Measurements from ENCODE around the gene RNF10. TPM values are rescaled to one million over a fixed set of nuclear protein-coding genes. Genes with fewer than 3 reads are reported as not detected.

Gene RNF10
- total RNA-seq, 2 donors from 2014 or later: 98.0 to 165 TPM

- ATAC-seq (ENCODE audit: insufficient number of reproducible peaks, low FRiP score, low read depth) (no peak), DNase-seq (ENCODE audit: low spot score) (no peak)
- Histone ChIP-seq H3K4me1 (ENCODE audit: control insufficient read depth in 1 of 2, low read depth in 2 of 2) (no peaks in the 10 kb centered on the region), H3K9me3 (no peaks in the 10 kb centered on the region), H3K36me3 (peaks cover 82% of the 10 kb centered on the region), H3K27me3 (replicated peaks; ENCODE audit: insufficient read depth) (no peaks in the 10 kb centered on the region), H3K4me3 (no peak overlapping the region), H3K27ac (no peak overlapping the region)
- TF ChIP-seq CTCF (IDR thresholded peaks at IDR 0.05): no peak
These were observed 29.3 kb downstream of the RNF10 start for GRCh38 chr12:120563495-120563894.

GRCh38 chr12:120571299-120571698 is 37.1 kb downstream of the RNF10 start:
- Histone ChIP-seq H3K27ac (no peak overlapping the region), H3K36me3 (peaks cover 62% of the 10 kb centered on the region), H3K4me1 (ENCODE audit: control insufficient read depth in 1 of 2, low read depth in 2 of 2) (peaks cover 0 to 20% of the 10 kb centered on the region in 2 donors), H3K4me3 (no peak overlapping the region), H3K27me3 (replicated peaks; ENCODE audit: insufficient read depth) (no peaks in the 10 kb centered on the region), H3K9me3 (no peaks in the 10 kb centered on the region)
- DNase-seq (ENCODE audit: low spot score) (no peak), ATAC-seq (ENCODE audit: insufficient number of reproducible peaks, low FRiP score, low read depth) (no peak)
- no peak for TF ChIP-seq CTCF (IDR thresholded peaks at IDR 0.05)

DNA sequence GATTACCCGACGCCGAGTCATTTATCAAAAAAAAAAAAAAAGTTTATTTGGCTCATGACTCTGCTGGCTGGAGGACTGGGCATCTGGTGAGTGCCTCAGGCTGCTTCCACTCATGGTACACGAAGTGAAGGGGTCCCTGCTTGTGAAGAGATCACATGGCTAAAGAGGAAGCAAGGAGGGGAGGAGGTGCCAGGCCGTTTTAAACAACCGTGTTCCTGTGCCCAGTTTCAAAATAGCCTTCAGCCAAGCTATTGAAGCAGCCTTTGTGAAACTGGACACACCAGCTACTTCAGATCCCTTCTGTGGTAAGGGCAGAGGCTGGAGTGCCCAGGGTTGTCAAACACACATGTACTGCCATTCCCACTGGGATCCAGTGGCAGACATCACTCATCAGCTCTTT is 39.4 kb downstream of the RNF10 start:
- Histone ChIP-seq H3K27ac (peak overlapping the region in 1 of 2 donors; percentile 9), H3K36me3 (peaks cover 62% of the 10 kb centered on the region), H3K9me3 (no peaks in the 10 kb centered on the region), H3K4me3 (no peak overlapping the region), H3K4me1 (ENCODE audit: control insufficient read depth in 1 of 2, low read depth in 2 of 2) (peaks cover 0 to 20% of the 10 kb centered on the region in 2 donors), H3K27me3 (replicated peaks; ENCODE audit: insufficient read depth) (no peaks in the 10 kb centered on the region)
- TF ChIP-seq CTCF (IDR thresholded peaks at IDR 0.05): no peak
- ATAC-seq (ENCODE audit: insufficient number of reproducible peaks, low FRiP score, low read depth): no peak
- DNase-seq (ENCODE audit: low spot score): no peak

- peak; percentile 14 for ATAC-seq (ENCODE audit: insufficient number of reproducible peaks, low FRiP score, low read depth)
- Histone ChIP-seq H3K4me1 (ENCODE audit: control insufficient read depth in 1 of 2, low read depth in 2 of 2) (peaks cover 0 to 20% of the 10 kb centered on the region in 2 donors), H3K27ac (peak overlapping the region in 1 of 2 donors; percentile 9), H3K27me3 (replicated peaks; ENCODE audit: insufficient read depth) (no peaks in the 10 kb centered on the region), H3K36me3 (peaks cover 61% of the 10 kb centered on the region), H3K9me3 (no peaks in the 10 kb centered on the region), H3K4me3 (no peak overlapping the region)
- DNase-seq (ENCODE audit: low spot score): no peak
- TF ChIP-seq CTCF (IDR thresholded peaks at IDR 0.05): no peak
These were observed 40.0 kb downstream of the RNF10 start for GRCh38 chr12:120574106-120574505.

GRCh38 chr12:120579179-120579578 is 45.0 kb downstream of the RNF10 start:
- peaks cover 42% of the 10 kb centered on the region for H3K36me3 ChIP-seq
- peaks cover 7 to 33% of the 10 kb centered on the region in 2 donors for H3K4me1 ChIP-seq (ENCODE audit: control insufficient read depth in 1 of 2, low read depth in 2 of 2)
- no peak overlapping the region for H3K4me3 ChIP-seq
- ATAC-seq (ENCODE audit: insufficient number of reproducible peaks, low FRiP score, low read depth) (no peak), DNase-seq (ENCODE audit: low spot score) (no peak)
- H3K27me3 ChIP-seq (replicated peaks; ENCODE audit: insufficient read depth): no peaks in the 10 kb centered on the region
- no peaks in the 10 kb centered on the region for H3K9me3 ChIP-seq
- TF ChIP-seq CTCF (IDR thresholded peaks at IDR 0.05): no peak
- H3K27ac ChIP-seq: no peak overlapping the region

Measured in thoracic aorta (tissue), 2 donors.